Thoracic aorta (tissue), 2 donors: ENCODE results near the gene COQ8B. TPM values are rescaled to one million over a fixed set of nuclear protein-coding genes. Genes with fewer than 3 reads are reported as not detected.

Experiments
- ATAC-seq: fragments of 150-250 bp; one replicate; pipeline ENCODE4 v1.8.0; 2017; ENCODE audit warnings: low read depth; ENCODE audit not compliant: insufficient number of reproducible peaks, low FRiP score
- DNase-seq: peaks from one replicate; pipeline ENCODE4 v3.0.0-alpha.2; 2020; ENCODE audit warnings: low spot score
- H3K27ac ChIP-seq, 2 donors: fragments of 200-600 bp; sonication (generic); 1 replicate in 1 of 2; 2 replicates in 1 of 2; pipeline ENCODE4 v1.5.1; 2016; ENCODE audit warnings: mild to moderate bottlenecking in 2 of 2, moderate library complexity in 2 of 2
- H3K27me3 ChIP-seq: fragments of 200-600 bp; sonication (generic); replicated peaks from 2 replicates; pipeline ENCODE4 v1.6.0; 2016; ENCODE audit warnings: mild to moderate bottlenecking; ENCODE audit not compliant: insufficient read depth
- H3K36me3 ChIP-seq: fragments of 200-600 bp; sonication (generic); one replicate; pipeline ENCODE4 v1.5.1; 2016
- H3K4me1 ChIP-seq, 2 donors: fragments of 200-600 bp; sonication (generic); 1 replicate in 1 of 2; 2 replicates in 1 of 2; pipeline versions ENCODE4 v1.5.1 to v1.6.0; 2016; ENCODE audit warnings: low read depth in 2 of 2, mild to moderate bottlenecking in 1 of 2; ENCODE audit not compliant: control insufficient read depth in 1 of 2
- H3K4me3 ChIP-seq: fragments of 200-600 bp; sonication (generic); 2 replicates; pipeline ENCODE4 v1.5.1; 2016; ENCODE audit warnings: mild to moderate bottlenecking
- H3K9me3 ChIP-seq: fragments of 200-600 bp; sonication (generic); 2 replicates; pipeline ENCODE4 v1.5.1; 2016
- CTCF ChIP-seq: fragments of 200-600 bp; sonication (generic); IDR thresholded peaks from one replicate; pipeline ENCODE4 v1.5.1; 2019; ENCODE audit warnings: antibody characterized with exemption
- total RNA-seq, 2 donors: library from RNA; depleted of rRNA; stranded (reverse); fragments of >200 nt; gene quantifications; one replicate each; pipeline versions ENCODE4 v1.1.0 to v1.2.3, GENCODE V29; 2016

Gene COQ8B
- total RNA-seq, 2 donors from 2014 or later, result 53.6 to 127 TPM

DNA sequence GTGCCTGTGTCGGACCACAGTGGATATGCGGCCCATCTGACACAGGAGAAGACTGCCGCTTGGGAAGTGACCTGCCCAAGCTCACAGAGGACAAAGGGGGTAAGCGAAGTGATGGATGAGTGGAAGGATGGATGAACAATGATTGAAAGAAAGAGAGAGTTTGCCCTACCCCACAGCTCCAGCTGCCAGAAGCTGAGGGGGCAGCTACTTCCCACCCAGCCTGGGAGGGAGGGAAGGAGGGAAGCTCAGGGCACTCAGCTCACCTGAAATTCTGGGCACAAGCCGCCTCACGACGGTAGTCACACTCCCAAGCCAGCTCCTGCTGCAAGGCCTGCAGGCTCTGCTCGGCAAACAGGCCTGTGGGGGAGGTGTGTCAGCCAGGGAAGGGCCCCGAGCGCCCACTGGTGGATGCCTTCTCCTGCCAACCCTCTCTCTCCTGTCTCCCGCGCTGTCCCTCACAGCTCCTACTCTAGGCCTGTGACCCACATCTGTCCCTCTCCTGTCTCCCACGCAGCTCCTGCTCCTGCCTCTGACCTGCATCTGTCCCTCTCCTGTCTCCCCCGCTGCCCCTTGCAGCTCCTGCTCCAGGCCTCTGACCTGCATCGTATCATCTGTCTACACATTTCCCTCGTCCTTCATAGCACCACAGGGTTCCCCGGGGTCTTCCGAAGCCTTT lies 14.2 kb downstream of the COQ8B start:
- no peak for TF ChIP-seq CTCF
- no peak for ATAC-seq
- Histone ChIP-seq H3K27me3 (no peaks in the 10 kb centered on the region), H3K9me3 (no peaks in the 10 kb centered on the region), H3K36me3 (peaks cover 47% of the 10 kb centered on the region), H3K4me3 (no peak overlapping the region), H3K27ac (no peak overlapping the region), H3K4me1 (no peaks in the 10 kb centered on the region)
- DNase-seq, result no peak

DNA sequence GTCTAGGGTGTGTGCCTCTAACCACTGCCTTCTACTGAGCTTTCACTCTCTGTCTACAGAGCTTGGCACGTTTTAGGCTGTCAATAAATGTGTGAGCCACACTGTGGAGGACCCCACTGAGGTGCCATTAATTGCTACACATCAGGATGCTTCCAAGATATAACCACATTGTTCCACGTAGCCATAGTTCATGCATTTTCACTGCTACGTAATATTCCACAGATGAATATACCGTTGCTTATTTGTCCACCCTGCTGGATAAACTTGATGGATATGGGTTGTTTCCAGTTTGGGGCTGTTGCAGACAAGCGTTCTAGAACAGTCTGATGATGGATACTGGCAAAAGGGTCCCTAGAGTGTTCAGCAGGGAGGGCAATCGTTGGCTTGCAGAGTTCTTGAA lies 14.9 kb downstream of the COQ8B start:
- no peaks in the 10 kb centered on the region for H3K27me3 ChIP-seq
- no peak overlapping the region for H3K4me3 ChIP-seq
- TF ChIP-seq CTCF, result no peak
- no peak overlapping the region for H3K27ac ChIP-seq
- DNase-seq (no peak), ATAC-seq (no peak)
- H3K4me1 ChIP-seq, result no peaks in the 10 kb centered on the region
- H3K9me3 ChIP-seq, result no peaks in the 10 kb centered on the region
- H3K36me3 ChIP-seq, result peaks cover 47% of the 10 kb centered on the region

- TF ChIP-seq CTCF, result no peak
- Histone ChIP-seq H3K27me3 (no peaks in the 10 kb centered on the region), H3K4me3 (no peak overlapping the region), H3K36me3 (peaks cover 43% of the 10 kb centered on the region), H3K9me3 (no peaks in the 10 kb centered on the region), H3K27ac (no peak overlapping the region), H3K4me1 (no peaks in the 10 kb centered on the region)
- no peak for DNase-seq
- ATAC-seq, result no peak
Observed at GRCh38 chr19:40700083-40700482, 16.6 kb downstream of the COQ8B start.

- no peak overlapping the region for H3K4me3 ChIP-seq
- H3K4me1 ChIP-seq, result no peaks in the 10 kb centered on the region
- peaks cover 25% of the 10 kb centered on the region for H3K36me3 ChIP-seq
- H3K9me3 ChIP-seq, result no peaks in the 10 kb centered on the region
- TF ChIP-seq CTCF, result no peak
- DNase-seq (no peak), ATAC-seq (no peak)
- no peak overlapping the region for H3K27ac ChIP-seq
- no peaks in the 10 kb centered on the region for H3K27me3 ChIP-seq
Observed at GRCh38 chr19:40697007-40697406, 19.7 kb downstream of the COQ8B start.

DNA sequence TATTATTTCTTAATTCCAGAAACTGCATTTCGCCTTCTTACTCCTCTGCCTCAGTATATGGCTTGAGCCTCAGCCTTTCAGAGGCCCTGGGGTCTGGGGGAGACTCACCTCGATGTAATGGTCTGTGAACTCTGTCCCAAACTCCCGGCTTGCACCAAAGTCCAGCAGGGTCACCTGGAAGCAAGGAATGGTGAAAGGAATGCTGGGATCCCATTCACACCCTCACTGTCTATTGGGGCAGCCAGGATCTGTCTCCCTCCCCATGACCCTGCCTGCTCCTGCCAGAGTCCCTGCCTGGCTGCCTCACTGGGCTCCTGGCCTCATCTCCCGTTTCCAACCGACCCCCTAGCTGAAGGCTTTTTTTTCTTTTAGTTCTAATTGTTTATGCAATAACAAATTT lies 20.8 kb downstream of the COQ8B start:
- H3K27ac ChIP-seq, result no peak overlapping the region
- peaks cover 0 to 9% of the 10 kb centered on the region in 2 donors for H3K4me1 ChIP-seq
- ATAC-seq, result no peak
- no peak for TF ChIP-seq CTCF
- H3K27me3 ChIP-seq, result no peaks in the 10 kb centered on the region
- no peak overlapping the region for H3K4me3 ChIP-seq
- H3K36me3 ChIP-seq, result peaks cover 18% of the 10 kb centered on the region
- no peaks in the 10 kb centered on the region for H3K9me3 ChIP-seq
- DNase-seq, result no peak
